DMS79 treated with DMSO at 0.1 percent for 48 hours (cell line): Measurements from ENCODE around the gene CHMP4A.
"Not testable (repeated sequence)": the region's sequence is repeated elsewhere in the genome, so short reads cannot be mapped to it uniquely, and the experiment has no call there.

Source experiments
- DNase-seq: peaks from one replicate; lab custom pipeline; 2025; lab: John Stamatoyannopoulos, UW

The CHMP4A gene

DNA sequence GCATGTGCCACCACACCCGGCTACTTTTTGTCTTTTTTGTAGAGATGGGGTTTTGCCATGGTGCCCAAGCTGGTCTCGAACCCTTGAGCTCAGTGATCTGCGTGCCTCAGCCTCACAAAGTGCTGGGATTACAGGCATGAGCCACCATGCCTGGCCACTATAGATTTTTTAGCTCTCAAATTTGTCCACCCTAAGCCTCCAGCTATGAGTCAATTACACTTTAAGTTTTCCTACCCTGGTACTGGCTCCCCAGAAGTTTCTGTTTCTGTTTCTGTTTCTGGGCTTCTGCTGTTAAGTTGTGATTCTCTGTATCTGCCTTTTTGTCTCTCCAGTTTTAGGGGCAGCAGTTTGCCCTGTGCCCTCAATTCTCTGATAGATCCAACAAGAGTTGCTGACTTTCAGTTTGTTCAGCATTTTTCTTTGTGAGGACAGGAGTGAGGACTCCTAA is 33.5 kb upstream of the CHMP4A start:
- DNase-seq, result no peak

DNA sequence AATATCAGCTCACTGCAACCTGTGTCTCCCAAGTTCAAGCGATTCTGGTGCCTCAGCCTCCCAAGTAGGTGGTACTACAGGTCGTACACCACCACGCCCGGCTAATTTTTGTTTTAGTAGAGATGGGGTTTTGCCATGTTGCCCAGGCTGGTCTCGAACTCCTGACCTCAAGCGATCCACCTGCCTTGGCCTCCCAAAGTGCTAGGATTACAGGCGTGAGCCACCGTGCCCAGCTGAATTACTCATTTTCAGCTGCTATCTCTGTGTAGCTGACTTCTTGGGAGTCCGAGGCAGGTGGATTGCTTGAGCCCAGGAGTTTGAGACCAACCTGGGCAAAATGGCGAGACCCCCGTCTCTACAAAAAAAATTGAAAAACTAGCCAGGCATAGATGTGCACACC is 32.1 kb upstream of the CHMP4A start:
- DNase-seq, result not testable (repeated sequence)

DNA sequence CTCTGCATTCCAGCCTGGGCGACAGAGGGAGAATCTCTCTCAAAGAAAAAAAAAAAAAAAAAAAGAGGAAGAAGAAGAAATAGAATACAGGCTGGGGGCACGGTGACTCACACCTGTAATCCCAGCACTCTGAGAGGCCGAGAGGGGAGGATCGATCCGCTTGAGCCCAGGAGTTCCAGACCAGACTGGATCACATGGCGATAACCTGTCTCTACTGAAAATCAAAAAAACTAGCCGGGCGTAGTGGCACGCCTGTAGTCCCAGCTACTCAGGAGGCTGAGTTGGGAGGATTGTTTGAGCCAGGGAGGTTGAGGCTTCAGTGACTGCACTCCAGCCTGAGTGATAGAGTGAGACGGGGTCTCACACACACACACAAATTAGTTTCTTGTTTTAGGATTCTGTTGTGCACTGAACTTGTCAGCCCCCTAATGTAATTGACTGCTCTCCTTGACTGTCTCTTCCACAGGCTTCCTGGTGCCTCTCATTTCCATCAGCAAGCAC is 30.1 kb upstream of the CHMP4A start:
- DNase-seq, result peak; percentile 78

DNA sequence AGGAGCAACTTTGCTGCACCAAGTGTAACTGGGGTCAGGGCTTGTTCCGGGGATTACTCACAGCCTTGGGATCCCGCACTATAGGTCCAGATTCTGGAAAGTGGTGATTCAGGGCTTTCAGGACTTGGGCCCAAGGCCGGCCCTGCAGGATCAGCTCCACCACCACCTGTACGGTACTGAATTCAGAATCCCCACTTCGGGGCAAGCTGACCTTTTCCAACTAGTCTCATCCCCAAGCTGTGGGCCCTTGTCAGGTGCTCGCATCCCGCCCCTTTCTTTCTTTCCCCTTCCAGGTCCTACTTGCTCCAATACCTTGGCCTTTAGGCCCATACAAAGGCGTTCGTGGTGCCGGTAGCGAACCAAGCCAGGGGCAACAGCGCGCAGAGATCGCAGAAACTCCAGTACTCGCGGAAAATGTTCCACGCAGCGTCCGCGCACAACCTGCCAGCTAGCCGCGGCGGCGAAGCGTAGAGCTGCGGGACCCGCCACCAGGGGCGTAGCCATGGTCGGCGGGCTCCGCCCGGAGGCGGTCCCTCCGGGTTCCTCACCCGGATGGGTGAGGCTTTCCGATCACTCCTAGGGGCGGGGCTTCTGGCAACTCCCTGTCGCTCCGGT is 28.6 kb upstream of the CHMP4A start:
- peak; percentile 100 for DNase-seq

DNA sequence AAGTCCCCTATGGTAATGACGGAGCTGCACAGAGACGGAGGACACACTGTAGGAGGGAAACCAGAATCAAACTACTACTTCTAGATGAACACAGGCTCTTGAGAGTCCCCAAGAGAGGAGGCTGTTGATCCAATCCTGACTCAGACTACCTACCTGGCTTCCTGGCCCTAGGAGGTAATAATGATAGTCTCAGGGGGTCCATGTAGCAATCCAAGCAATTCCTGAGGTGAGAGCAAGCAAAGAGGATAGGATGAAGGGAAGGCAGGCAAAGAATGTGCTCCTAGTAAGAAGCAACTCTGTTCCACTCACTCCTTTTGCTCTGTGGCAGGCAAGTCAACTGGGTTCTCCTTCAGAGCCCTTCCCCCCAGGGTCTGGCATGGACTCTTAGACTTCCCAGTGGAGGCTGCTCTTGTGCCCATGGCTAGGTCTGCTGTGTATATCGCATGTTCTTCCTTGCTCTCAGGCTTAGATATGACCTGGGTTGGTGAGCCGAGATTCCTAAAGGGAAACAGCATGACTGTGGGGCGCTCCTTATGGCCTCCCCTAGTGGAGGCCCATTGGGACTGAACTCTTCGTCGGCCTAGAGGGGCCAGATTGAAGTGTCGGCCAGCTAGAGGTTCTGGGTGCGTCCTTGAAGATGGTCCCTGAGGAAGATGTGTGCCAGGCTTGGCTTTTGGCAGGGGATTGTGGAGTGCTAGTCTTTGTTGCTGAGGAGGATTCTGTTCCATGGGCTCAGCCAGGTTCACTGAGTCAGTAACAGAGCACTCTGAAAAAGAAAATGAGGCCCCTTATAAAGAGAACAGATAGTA is 27.0 kb upstream of the CHMP4A start:
- DNase-seq, result no peak

DNA sequence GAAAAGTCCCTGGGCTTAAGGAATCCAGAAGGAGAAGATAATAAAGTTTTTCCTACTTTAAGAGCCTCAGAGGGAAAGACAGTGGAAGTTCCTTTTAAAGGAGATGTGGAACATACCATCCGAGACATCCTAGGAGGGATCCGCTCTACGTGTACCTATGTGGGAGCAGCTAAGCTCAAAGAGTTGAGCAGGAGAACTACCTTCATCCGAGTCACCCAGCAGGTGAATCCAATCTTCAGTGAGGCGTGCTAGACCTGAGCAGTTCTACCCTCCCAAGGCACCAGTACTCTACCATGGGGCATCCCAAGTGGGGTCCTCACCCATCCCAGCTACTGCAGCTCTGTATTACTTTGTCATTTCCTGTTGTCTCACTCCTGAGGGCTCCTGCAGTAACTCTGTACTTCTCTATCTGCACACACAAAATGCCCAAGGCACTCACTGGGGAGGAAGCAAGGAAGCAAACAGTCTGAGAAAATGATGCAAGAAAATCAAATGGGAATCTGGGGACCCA is 25.3 kb upstream of the CHMP4A start:
- no peak for DNase-seq

DNA sequence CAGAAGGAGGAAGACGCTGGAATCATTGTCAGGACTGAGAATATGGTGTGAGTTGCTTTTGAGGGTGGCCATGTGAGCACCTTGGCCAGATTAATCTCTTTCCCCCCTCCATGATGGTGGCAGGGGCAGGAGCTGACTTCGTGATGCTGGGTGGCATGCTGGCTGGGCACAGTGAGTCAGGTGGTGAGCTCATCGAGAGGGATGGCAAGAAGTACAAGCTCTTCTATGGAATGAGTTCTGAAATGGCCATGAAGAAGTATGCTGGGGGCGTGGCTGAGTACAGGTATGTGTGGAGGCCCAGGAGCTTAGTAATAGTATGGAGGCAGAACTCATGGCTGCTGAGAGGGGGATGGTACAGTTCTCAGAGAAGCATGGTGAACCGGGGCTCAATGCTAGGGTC is 24.8 kb upstream of the CHMP4A start:
- DNase-seq, result no peak

DNA sequence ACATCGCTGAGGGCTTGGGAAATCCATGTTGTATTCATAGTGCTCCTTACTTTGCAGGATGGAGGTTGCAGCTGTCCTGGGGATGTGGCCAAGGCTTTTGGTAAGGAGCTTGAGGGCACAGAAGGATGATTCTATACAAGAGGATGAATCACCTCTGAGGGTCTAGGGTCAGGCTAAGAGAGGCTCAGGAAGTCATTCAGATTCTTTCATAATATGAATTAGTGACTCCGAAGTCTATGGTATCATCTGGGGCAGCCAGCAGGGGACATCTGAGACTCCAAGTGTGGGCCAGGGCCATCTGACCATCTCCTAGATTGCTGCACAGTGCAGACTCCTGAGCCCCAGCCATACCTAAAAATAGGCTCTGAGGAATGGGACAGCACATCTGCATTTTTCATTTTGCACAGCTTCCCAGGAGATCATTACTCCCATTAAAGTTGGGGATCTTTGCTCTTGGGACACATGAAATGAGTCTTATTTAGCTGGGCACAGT is 24.2 kb upstream of the CHMP4A start:
- DNase-seq, result no peak

DNA sequence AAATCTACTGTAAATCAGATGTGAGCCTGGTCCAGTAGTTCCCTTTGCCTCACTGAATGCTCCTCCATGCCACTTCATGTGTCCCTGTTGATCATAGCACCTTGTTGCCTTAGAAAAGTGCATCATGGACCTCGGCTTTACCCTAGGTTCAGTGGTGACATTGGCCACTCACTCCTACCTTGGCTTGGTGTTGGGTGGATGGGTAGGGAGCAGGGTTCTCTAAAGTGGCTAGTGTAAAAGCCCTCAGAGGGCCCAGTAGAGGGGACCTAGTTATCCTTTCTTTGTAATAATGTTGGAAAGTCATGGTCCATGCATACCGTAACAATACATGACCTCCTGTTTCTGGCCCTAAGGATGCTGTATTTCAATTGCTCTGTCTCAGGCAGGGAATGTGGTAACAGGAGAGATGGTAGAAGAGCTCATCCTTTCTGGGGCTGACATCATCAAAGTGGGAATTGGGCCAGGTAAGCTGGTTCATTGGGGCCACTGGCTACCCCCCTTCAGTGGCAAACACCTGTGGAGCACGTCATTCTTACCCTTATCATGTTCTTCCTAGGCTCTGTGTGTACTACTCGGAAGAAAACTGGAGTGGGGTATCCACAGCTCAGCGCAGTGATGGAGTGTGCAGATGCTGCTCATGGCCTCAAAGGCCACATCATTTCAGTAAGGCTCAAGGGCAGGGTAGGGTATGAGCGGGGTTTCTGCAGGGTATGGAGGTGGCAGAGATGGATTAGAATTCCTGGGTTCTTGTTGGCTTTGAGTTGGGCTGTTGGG is 23.6 kb upstream of the CHMP4A start:
- no peak for DNase-seq

DNA sequence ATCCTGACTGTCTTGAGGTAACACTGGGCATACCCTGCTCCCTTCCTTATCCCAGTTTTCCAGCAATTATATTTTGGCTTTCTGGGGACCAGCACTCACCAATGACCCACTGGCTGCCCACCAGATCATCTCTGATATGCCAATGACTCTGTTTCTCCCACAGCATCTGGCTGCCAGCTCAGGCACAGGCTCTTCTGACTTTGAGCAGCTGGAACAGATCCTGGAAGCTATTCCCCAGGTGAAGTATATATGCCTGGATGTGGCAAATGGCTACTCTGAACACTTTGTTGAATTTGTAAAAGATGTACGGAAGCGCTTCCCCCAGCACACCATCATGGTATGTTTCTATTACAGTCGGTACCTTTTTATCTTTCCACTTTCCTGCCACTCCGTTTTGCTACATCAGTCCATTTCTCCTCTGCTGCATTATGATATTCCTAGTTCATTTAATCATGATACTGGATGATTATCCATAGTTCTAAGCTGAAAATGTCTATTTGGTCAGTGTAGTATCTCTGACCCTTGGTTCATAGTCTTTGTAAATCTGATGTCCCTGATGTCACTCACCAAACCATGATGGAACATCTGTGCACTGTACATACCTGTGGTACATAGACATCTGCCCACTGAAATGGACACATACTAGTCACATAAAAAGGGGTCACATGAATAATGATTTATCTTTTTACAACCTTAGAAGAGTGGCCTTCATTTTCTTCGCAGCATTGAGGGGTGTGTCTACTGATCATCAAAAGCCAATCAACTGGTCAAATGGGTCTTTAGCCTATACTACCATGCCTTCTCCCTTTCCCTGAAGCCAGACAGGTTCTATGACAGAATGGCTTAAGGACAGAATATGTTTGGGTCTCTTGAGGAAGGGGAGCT is 22.8 kb upstream of the CHMP4A start:
- no peak for DNase-seq

DNA sequence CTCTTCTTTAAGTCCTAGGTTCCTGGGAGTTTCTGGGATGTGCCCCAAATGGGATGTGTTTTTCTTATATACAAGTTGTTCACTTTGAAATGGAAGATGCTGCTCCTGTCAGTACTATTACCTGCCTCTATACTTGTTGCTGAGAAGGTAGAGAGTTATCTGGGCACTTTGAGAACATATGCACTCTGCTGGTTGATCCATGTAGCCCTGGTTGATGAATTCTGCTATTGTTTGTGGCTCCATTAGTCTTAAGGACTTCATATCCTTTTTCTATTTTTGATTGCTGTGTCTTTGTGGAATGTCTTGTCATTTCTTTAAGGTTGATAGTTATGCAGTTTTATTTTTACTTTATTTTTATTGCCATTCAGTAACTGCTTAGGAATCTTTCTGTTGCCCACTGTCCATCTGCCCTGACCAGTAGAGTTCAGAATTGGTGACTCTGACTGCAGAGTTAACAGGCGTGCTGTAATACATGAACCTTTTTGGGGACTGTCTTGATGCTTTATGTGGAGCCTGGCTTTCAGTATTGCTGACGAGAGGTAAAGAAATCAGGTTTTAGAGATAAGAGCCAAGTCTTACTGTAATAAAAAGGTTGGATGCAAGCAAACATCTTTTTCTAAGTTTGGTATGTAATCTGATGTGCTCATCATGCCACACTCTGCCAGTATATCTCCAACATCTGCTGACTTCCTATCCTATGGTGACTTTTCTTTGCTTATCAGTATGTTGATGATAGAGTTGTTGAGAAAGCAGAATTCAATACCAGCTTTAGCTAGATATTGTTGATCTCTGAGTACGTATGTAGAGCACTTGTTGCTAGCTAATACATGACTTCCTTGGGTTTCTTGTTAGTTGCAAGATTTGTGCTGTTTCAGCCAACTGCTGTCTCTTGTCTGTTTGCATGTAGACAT is 21.1 kb upstream of the CHMP4A start:
- no peak for DNase-seq

DNA sequence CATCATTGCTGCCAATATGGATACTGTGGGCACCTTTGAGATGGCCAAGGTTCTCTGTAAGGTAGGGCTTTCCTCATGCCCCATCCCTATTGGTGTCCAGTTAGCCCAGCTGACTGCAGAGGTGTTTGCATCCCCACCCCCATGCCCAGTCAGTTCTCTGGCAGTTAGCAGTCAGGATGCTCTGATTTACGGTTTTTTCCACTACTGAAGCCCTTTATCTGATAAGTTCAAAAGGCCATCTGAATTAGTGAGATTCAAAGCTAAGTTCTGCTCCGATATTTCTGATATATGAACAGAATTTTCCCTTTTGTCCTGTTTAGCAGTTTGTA is 20.2 kb upstream of the CHMP4A start:
- no peak for DNase-seq

DNA sequence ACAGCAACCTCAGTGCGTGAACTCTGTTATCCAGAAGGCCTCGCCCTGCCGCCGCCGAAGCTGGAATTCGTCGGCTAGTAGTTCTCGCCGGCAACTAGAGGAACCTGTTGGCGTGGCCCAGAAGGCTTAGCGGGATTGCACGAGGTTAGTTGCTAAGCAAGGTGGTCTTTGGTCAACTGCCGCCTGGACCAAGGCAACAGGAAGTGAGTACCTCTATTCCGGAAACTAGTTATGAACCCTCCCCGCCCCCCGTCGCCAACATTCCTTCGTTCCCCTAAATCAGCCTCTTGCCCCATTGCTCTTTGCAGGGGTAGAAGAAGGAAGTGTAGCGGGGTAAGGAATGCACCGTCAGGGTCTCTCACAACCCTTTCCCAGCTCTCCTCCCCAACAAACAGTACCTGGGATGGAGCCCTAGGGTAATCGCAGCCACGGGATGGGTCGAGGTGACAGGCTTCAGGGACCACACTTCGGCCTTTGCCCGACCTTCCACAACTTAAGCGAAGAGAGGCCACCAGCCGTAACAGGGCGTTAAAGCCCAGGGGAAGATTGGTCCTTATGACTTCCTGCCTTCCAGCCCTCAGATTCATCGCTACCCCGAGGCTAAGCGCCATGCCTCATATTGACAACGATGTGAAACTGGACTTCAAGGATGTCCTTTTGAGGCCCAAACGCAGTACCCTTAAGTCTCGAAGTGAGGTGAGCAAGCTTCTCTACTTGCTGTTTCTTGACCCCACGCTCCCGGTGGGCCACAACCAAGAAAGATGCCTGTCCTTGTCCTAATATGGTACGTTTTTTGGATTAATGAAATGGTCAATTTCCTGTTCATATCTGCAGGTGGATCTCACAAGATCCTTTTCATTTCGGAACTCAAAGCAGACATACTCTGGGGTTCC is 19.6 kb upstream of the CHMP4A start, which contains the start of gene GMPR2:
GMPR2 (plus strand) TSS at position 285 of the 893 bp plus-strand sequence; CDS start at position 610, 325 bp downstream.
- DNase-seq, result peak; percentile 95

DNA sequence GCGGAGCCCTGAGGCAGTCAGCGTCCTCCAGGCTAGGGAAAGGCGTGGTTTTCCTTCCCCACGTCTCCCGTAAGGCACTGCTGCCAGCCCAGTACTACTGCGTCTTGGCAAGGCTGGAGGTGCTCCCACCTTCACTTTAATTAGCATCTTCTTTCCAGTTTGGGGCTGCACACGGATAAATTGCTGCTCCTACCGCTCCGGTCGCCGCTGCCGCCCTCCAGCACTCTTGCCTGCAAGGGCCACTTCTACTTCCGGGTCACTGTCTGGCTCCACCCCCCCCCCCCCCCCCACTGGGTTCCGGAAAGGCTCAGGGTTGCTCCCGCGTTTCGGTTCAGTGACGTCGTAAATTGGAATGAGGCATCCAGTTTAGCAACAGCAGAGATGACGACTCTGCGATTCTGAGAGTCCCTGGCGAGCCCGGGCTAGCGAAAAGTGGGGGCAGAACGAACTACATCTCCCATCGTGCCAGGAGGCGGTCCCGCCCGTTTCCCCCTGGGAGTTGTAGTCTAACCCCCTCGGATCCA is 18.9 kb upstream of the CHMP4A start, which contains the start of gene NEDD8:
NEDD8 (minus strand) TSS at position 247 of the 524 bp plus-strand sequence; CDS start at position 147, 100 bp downstream.
- peak; percentile 95 for DNase-seq

DNA sequence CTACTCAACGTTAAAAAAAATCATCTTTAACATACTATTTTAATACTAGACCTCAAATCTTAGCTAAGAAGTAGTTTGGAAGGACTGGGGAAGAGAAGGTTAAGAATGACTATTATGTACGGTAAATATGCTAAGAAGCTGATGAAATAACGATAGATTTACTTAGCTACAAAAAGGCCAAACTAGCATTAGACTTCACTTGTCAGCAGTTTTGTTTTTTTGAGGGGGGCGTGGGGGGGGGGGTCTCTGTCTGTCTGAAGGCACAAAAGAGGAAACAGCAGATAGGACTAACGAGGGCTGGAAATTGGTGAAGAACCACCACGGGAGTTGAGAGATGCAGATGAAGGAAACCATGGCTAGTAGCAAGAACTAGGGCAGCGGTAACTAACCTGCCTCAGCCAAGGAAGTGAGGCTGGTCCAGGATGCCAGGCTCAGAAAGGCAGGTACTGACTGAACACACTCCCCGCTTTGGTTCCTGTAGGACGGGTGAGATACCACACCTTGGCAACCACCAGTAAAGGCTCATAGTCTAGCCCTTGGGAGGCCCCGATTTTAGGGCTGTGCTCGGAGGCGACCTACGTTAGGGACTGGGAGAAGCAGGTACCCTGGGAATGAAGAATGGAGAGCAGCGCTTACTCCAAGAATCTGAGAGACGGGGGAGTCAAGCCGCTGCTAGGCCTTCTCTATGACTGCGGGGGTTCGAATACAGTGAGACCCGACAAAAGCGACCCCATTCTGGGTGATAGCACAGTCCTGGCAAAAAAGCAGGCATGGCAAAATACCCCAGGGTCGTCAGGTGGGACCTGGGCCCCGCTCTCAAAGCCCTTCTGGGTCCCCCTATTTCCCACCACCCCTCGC is 18.2 kb upstream of the CHMP4A start:
- no peak for DNase-seq

DNA sequence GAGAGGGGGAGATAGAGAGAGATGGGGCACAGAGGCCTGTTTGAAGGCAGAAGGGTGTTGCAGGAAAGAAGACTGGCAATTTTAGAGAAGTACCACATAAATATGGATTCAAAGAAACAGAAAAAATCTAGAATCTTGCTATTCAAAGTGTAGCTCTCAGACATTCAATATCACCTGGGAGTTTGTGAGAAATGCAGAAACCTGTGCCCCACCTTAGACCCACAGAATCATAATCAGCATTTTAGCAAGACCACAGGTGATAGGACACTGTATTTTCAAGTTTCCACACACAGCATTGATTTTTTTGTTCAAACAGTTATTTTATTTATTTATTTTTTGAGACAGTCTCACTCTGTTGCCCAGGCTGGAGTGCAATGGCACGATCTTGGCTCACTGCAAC is 15.6 kb upstream of the CHMP4A start:
- no peak for DNase-seq

DNA sequence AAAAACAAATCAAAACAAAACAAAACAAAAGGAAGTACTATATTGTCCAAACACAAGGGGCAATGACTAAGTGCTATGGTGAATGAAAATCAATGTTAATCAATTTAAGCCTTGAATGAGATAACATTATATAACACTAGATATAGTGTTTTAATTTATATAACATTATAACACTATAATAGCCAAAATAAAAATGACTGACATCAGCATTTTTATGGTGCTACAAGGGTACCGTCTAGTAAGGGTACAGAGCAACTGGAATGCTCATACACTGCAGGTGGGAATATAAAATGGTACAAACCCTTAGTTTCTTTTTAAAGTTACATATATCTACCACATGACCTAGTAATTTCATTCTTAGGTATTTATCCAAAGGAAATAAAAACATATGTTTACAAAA is 13.2 kb upstream of the CHMP4A start:
- no peak for DNase-seq

DNA sequence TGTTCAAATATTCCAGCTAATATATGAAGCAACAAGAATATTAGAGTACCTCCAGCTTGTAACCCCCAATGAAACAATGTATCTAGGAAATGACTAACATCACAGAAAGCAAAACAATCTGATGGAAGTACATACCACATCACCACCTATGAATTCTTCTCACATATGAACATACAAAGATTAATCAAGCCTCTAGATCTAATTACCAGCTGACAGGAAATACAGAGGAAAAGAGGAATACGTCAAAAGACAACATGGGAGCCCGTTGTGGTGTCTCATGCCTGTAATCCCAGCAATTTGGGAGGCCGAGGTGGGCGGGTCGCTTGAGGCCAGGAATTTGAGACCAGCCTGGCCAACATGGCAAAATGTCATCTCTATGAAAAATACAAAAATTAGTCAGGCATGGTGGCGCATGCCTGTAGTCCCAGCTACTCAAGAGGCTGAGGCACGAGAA is 11.4 kb upstream of the CHMP4A start:
- no peak for DNase-seq
